ENCODE results near the gene FAM32A.

DNA sequence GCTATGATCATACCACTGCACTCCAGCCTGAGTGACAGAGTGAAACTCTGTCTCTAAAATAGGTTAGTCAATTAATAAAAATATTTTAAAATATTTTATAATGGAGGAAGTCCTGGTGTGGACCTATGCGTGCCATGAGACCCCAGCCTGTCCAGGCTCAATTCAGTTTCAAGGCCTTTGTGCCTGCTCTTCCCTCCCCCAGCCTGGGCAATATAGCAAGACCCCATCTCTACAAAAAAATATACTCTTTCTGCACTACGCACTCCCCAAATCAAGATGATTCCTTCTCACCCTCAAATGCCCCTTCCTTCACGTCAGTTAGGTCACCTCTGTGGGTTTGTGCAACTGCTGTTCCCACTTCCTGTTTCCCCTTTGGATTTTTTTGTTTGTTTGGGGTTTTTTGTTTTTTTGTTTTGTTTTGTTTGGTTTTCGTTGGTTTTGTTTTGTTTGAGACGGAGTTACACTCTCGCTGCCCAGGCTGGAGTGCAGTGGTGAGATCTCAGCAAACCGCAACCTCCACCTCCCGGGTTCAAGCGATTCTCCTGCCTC, 43.1 kb upstream of the FAM32A start:
- no peak for TF ChIP-seq SP1 (IDR thresholded peaks at IDR 0.05)
- no peak for TF ChIP-seq ELF4 (IDR thresholded peaks at IDR 0.05)
- no peak for TF ChIP-seq SUZ12 (IDR thresholded peaks at IDR 0.05)
- no peak for TF ChIP-seq HDGF (IDR thresholded peaks at IDR 0.05; ENCODE audit: borderline replicate concordance)
- no peak for TF ChIP-seq CTBP1 (IDR thresholded peaks at IDR 0.05; ENCODE audit: borderline replicate concordance)
- no peak for TF ChIP-seq FOXK2 (IDR thresholded peaks at IDR 0.05)

Measured in HEK293T (cell line).